WTC11 (cell line): Measurements from ENCODE around the gene CHPF. TPM values are rescaled to one million over a fixed set of nuclear protein-coding genes. Genes with fewer than 3 reads are reported as not detected.

Experiments used
- ATAC-seq: fragments of 200-7000 bp; cut with Tn5 transposase; 2 replicates; pipeline ENCODE4 v1.10.0; 2021; ENCODE audit warnings: mild to moderate bottlenecking, moderate library complexity
- CTCF ChIA-PET: fragments of 300-600 bp; sonication (Branson Sonifier 250); formaldehyde crosslinking; loops from one replicate; lab custom pipeline; 2021; ENCODE audit warnings: antibody characterized with exemption; lab: Charles Lee
- POLR2A ChIA-PET: fragments of 350-600 bp; sonication (Branson Sonifier 250); formaldehyde crosslinking; loops from one replicate; lab custom pipeline; 2021; ENCODE audit warnings: antibody characterized with exemption; lab: Charles Lee
- DNase-seq: peaks from one replicate; pipeline ENCODE4 v3.0.0; 2021; ENCODE audit warnings: low spot score
- H3K27ac Mint-ChIP-seq: 2 replicates; pipeline ENCODE4 v1.8.0; 2021; ENCODE audit warnings: mixed read lengths
- H3K27me3 Mint-ChIP-seq: 2 replicates; pipeline ENCODE4 v1.8.0; 2021; ENCODE audit warnings: low read depth, mild to moderate bottlenecking, moderate library complexity, mixed read lengths
- H3K36me3 Mint-ChIP-seq: 2 replicates; pipeline ENCODE4 v1.8.0; 2021; ENCODE audit warnings: mixed read lengths
- H3K4me1 Mint-ChIP-seq: 2 replicates; pipeline ENCODE4 v1.8.0; 2022; ENCODE audit warnings: mixed read lengths
- H3K4me3 Mint-ChIP-seq: 2 replicates; pipeline ENCODE4 v1.8.0; 2021; ENCODE audit warnings: mild to moderate bottlenecking, moderate library complexity, mixed read lengths
- H3K9me3 Mint-ChIP-seq: 2 replicates; pipeline ENCODE4 v1.8.0; 2021; ENCODE audit warnings: mixed read lengths
- FOXP1 ChIP-seq: sonication (generic); formaldehyde crosslinking; IDR thresholded peaks from 2 replicates; pipeline ENCODE4 v1.8.0; 2022; ENCODE audit warnings: missing genetic modification reagents, mild to moderate bottlenecking, moderate library complexity, borderline replicate concordance
- JAZF1 ChIP-seq: fragments of 250-450 bp; sonication (Bioruptor Pico); IDR thresholded peaks from 2 replicates; pipeline ENCODE4 v1.9.0; 2021; ENCODE audit warnings: moderate library complexity, mild to moderate bottlenecking, inconsistent platforms
- MXD4 ChIP-seq: fragments of 250-450 bp; sonication (Bioruptor Pico); IDR thresholded peaks from 2 replicates; pipeline ENCODE4 v1.8.0; 2021; ENCODE audit warnings: mild to moderate bottlenecking, moderate library complexity, borderline replicate concordance
- NFATC4 ChIP-seq: fragments of 250-450 bp; sonication (Bioruptor Pico); IDR thresholded peaks from 2 replicates; pipeline ENCODE4 v1.9.0; 2021; ENCODE audit warnings: mild to moderate bottlenecking
- NFE2L1 ChIP-seq: sonication (generic); formaldehyde crosslinking; IDR thresholded peaks from 2 replicates; pipeline ENCODE4 v1.8.1; 2023; ENCODE audit warnings: missing genetic modification reagents
- NR2C2 ChIP-seq: sonication (generic); formaldehyde crosslinking; IDR thresholded peaks from 2 replicates; pipeline ENCODE4 v1.8.0; 2022; ENCODE audit warnings: mild to moderate bottlenecking, missing genetic modification reagents
- OVOL2 ChIP-seq: fragments of 250-450 bp; sonication (Bioruptor Pico); IDR thresholded peaks from 2 replicates; pipeline ENCODE4 v1.9.0; 2021; ENCODE audit warnings: mild to moderate bottlenecking, borderline replicate concordance
- RORB ChIP-seq: fragments of 250-450 bp; sonication (Bioruptor Pico); IDR thresholded peaks from 2 replicates; pipeline ENCODE4 v1.9.0; 2021; ENCODE audit warnings: mild to moderate bottlenecking
- TP53 ChIP-seq: sonication (generic); formaldehyde crosslinking; IDR thresholded peaks from 2 replicates; pipeline ENCODE4 v1.8.1; 2023; ENCODE audit warnings: mild to moderate bottlenecking, missing genetic modification reagents
- ZNF423 ChIP-seq: fragments of 250-450 bp; sonication (Bioruptor Pico); IDR thresholded peaks from 2 replicates; pipeline ENCODE4 v2.1.2; 2022; ENCODE audit warnings: mild to moderate bottlenecking, moderate library complexity
- total RNA-seq: library from RNA; stranded (reverse); gene quantifications from 3 replicates; pipeline ENCODE4 v1.2.3, GENCODE V29; 2021
- TF ChIP-seq, protein P1 (sequence below): sonication (generic); formaldehyde crosslinking; IDR thresholded peaks from 2 replicates; pipeline ENCODE4 v1.8.0; 2022; ENCODE audit warnings: missing genetic modification reagents
- TF ChIP-seq, protein P2 (sequence below): sonication (generic); formaldehyde crosslinking; IDR thresholded peaks from 2 replicates; pipeline ENCODE4 v1.8.1; 2023; ENCODE audit warnings: mild to moderate bottlenecking, missing genetic modification reagents, moderate library complexity
- TF ChIP-seq, protein P3 (sequence below): sonication (generic); formaldehyde crosslinking; IDR thresholded peaks from 2 replicates; pipeline ENCODE4 v1.8.0; 2022; ENCODE audit warnings: mild to moderate bottlenecking, missing genetic modification reagents
- TF ChIP-seq, protein P4 (sequence below): fragments of 250-450 bp; sonication (Bioruptor Pico); conservative IDR thresholded peaks from 2 replicates; pipeline ENCODE4 v1.9.0; 2021; ENCODE audit warnings: mild to moderate bottlenecking
- TF ChIP-seq, protein P5 (sequence below): sonication (generic); formaldehyde crosslinking; IDR thresholded peaks from 2 replicates; pipeline ENCODE4 v1.8.1; 2022; ENCODE audit warnings: low read depth, missing genetic modification reagents, borderline replicate concordance

Gene CHPF
- total RNA-seq, 1 experiment from 2014 or later = 97.0 TPM

DNA sequence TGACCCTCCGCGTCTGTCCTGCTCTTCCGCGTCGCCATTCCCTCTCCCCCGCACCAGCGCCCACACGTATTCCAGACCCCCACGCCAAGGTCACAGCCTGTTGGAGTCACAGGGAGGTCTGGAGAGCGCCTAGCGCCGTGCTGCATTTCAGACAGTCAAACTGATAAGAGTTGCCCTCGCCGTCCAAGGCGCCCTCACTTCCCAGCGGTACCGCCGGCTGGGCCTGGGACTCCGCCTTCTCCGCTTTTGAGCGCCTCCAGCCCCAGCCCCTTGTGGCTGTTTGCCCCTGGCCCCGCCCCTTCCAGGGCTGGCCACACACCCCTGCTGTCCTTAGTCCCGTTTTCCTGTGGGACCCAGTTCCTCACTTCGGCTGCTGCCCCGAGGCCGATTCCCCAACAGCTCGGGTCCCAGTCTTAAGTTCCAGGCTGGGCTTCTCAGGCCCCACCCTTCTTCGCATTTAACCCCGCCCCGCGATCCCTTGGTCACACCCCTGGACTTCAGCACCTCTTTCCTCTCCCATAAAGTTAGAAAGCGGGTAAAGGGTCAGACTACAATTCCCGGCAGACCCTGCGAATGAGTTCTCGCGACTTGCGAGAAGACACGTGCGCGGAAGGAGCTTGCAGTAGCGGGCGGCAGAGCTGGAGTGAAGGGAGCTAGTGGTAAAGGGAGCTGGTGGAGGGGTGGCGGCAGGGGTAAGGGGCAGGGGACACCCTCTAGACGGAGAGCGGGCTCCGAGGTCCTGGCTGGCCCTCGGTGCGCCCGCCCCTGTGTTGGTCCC is 45.1 kb downstream of the CHPF start, which contains the start of gene GMPPA (continued):
- TF ChIP-seq, protein P1, sequence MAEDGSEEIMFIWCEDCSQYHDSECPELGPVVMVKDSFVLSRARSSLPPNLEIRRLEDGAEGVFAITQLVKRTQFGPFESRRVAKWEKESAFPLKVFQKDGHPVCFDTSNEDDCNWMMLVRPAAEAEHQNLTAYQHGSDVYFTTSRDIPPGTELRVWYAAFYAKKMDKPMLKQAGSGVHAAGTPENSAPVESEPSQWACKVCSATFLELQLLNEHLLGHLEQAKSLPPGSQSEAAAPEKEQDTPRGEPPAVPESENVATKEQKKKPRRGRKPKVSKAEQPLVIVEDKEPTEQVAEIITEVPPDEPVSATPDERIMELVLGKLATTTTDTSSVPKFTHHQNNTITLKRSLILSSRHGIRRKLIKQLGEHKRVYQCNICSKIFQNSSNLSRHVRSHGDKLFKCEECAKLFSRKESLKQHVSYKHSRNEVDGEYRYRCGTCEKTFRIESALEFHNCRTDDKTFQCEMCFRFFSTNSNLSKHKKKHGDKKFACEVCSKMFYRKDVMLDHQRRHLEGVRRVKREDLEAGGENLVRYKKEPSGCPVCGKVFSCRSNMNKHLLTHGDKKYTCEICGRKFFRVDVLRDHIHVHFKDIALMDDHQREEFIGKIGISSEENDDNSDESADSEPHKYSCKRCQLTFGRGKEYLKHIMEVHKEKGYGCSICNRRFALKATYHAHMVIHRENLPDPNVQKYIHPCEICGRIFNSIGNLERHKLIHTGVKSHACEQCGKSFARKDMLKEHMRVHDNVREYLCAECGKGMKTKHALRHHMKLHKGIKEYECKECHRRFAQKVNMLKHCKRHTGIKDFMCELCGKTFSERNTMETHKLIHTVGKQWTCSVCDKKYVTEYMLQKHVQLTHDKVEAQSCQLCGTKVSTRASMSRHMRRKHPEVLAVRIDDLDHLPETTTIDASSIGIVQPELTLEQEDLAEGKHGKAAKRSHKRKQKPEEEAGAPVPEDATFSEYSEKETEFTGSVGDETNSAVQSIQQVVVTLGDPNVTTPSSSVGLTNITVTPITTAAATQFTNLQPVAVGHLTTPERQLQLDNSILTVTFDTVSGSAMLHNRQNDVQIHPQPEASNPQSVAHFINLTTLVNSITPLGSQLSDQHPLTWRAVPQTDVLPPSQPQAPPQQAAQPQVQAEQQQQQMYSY (CRISPR knock-in tag) = peak; percentile 85
- TF ChIP-seq, protein P2, sequence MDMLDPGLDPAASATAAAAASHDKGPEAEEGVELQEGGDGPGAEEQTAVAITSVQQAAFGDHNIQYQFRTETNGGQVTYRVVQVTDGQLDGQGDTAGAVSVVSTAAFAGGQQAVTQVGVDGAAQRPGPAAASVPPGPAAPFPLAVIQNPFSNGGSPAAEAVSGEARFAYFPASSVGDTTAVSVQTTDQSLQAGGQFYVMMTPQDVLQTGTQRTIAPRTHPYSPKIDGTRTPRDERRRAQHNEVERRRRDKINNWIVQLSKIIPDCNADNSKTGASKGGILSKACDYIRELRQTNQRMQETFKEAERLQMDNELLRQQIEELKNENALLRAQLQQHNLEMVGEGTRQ = peak; percentile 90

DNA sequence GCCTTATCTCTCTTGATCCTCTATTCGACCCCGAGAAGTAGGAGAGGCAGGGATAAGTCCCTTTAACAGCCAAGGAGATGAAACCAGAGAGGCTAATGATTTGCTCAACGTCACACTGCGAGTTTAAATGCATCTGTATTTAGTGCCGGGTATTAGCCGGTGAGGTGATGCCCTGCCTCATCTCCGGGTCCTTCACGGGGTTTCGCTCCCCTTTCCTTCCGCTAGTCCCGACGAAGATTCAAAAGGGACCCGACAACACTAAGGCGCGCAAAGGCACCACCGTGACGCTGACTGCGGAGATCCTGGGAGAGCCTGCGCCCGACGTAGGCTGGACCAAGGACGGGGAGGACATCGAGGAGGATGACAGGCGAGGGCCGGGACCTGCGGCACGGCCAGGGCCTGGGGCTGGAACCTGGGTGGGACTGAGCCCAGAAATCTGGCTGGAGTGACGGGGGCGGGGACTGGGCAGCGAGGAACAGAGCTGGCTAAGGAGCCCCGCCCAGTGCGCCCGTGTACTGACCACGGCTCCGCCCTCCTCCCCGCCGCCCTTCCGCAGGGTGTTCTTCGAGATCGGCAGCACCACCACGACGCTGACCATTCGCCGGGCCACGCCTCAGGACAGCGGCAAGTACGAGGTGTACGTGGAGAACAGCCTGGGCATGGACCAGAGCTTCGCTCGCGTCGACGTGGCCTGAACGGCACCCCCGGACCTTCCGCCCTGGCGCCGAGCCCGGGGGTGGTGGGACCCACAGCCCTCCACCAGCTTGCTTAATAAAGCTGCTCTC is 45.9 kb downstream of the CHPF start:
- ATAC-seq (peak; percentile 10), DNase-seq (peak; percentile 73)
- H3K27me3 Mint-ChIP-seq = peaks cover 49% of the 10 kb centered on the region
- no peak overlapping the region for H3K27ac Mint-ChIP-seq
- ChIA-PET CTCF (interaction anchor here (0.9 to 35.9 kb wide), 19 partner anchors 9 to 110 kb away, joined by 3 to 2316 read pairs (median 10); partner anchors contain the start of genes ASIC4, CHPF, DNPEP and SPEG), POLR2A (interaction anchor here (1.0 to 2.9 kb wide), 8 partner anchors 10 to 219 kb away, joined by 4 to 19 read pairs (median 6); partner anchors contain the start of genes DNAJB2 and DNPEP)
- TF ChIP-seq RORB (CRISPR knock-in tag) (no peak), FOXP1 (CRISPR knock-in tag) (0 out of 2 replicates have a peak, but pooled peaks have one; percentile 17)
- TF ChIP-seq, protein P3, sequence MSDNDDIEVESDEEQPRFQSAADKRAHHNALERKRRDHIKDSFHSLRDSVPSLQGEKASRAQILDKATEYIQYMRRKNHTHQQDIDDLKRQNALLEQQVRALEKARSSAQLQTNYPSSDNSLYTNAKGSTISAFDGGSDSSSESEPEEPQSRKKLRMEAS = peak; percentile 62
- H3K4me1 Mint-ChIP-seq = peaks cover 54% of the 10 kb centered on the region
- no peaks in the 10 kb centered on the region for H3K9me3 Mint-ChIP-seq
- no peaks in the 10 kb centered on the region for H3K36me3 Mint-ChIP-seq
- peak overlapping the region; percentile 98 for H3K4me3 Mint-ChIP-seq

DNA sequence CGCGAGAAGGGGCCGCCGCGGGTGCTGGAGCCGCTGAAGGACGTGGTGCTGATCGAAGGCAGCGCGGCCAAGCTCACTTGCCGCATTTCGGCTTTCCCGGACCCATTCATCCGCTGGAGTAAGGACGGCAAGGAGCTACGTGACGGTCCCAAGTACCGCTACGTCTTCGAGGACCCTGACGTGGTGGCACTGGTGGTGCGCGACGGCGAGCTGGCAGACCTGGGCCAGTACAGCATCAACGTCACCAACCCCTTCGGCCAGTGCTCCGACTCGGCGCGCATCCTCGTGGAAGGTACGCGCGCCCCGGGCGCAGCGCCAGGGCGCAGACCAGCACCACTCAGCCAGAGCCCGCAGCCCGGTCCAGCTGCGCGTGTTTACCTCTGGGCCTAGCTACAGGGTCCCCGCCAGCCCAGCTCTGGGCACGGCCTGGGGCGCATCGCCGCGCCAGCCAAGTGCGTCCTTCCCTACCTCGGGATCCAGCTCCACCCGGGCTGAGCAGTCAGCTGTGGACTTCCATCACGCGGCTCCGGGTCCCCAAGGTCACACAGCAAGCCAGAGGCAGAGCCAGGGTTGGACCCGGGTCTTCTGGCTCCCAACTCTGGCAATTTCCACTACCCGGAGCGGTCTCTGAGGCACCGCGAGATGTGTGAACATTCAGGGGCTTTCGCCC is 46.6 kb downstream of the CHPF start:
- Mint-ChIP-seq H3K9me3 (no peaks in the 10 kb centered on the region), H3K4me3 (peak overlapping the region; percentile 98), H3K36me3 (no peaks in the 10 kb centered on the region), H3K27me3 (peaks cover 54% of the 10 kb centered on the region), H3K4me1 (peaks cover 53% of the 10 kb centered on the region), H3K27ac (no peak overlapping the region)
- DNase-seq = peak; percentile 47
- no peak for ATAC-seq
- ChIA-PET POLR2A (interaction anchor here (0.6 to 2.9 kb wide), 6 partner anchors 10 to 109 kb away, joined by 3 to 19 read pairs (median 4); partner anchors contain the start of genes ASIC4, DNPEP and STK11IP), CTCF (interaction anchor here (0.6 to 35.9 kb wide), 12 partner anchors 12 to 425 kb away, joined by 3 to 2316 read pairs (median 10); partner anchors contain the start of genes ASIC4, CHPF, DNPEP and SPEG)
- TF ChIP-seq NFATC4 = no peak
- no peak for TF ChIP-seq OVOL2
- TF ChIP-seq JAZF1 = no peak
- no peak for TF ChIP-seq NR2C2 (CRISPR knock-in tag)
- TF ChIP-seq TP53 (CRISPR knock-in tag) = no peak
- TF ChIP-seq, protein P4, sequence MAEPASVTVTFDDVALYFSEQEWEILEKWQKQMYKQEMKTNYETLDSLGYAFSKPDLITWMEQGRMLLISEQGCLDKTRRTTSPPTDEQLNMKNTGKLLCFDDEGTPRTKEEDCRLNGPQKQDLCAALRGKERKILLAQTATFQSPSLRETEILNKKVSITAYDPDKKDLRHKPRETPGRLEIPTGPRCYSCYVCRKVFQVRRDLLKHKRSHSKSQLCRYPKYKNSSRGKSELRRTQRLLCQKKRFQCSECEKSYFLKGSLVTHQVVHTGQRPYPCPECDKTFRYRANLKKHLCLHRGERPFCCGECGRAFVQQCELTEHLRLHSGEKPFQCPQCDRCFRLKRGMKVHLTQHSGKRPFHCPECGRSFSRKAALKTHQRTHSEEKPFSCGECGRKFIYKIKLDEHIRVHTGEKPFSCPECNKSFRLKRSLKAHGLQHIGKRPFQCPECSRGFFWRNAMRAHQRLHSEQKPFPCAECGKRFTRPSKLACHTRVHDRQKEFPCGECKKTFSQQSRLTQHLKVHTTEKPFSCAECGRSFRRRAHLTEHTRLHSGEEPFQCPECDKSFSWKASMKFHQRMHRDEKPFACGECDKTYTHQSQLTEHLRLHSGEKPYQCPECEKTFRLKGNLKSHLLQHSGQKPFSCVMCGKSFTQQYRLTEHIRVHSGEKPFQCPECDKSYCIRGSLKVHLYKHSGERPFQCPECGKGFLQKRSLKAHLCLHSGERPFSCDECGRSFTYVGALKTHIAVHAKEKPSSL (CRISPR knock-in tag) = no peak
- TF ChIP-seq, protein P5, sequence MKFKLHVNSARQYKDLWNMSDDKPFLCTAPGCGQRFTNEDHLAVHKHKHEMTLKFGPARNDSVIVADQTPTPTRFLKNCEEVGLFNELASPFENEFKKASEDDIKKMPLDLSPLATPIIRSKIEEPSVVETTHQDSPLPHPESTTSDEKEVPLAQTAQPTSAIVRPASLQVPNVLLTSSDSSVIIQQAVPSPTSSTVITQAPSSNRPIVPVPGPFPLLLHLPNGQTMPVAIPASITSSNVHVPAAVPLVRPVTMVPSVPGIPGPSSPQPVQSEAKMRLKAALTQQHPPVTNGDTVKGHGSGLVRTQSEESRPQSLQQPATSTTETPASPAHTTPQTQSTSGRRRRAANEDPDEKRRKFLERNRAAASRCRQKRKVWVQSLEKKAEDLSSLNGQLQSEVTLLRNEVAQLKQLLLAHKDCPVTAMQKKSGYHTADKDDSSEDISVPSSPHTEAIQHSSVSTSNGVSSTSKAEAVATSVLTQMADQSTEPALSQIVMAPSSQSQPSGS (CRISPR knock-in tag) = no peak
- no peak for TF ChIP-seq MXD4 (CRISPR knock-in tag)
- TF ChIP-seq, protein P1 (CRISPR knock-in tag) = 0 out of 2 replicates have a peak, but pooled peaks have one; percentile 8
- no peak for TF ChIP-seq NFE2L1 (CRISPR knock-in tag)
- no peak for TF ChIP-seq ZNF423 (CRISPR knock-in tag)
